HG02973 (cell line): ENCODE results near the gene ANGPTL2.

Experiments
- ATAC-seq: cut with Tn5 transposase; IDR thresholded peaks from one replicate; pipeline ENCODE4 v1.9.1; 2021; ENCODE audit warnings: moderate library complexity; ENCODE audit not compliant: unreplicated experiment

Gene ANGPTL2

GRCh38 chr9:127121628-127122175, 733 bp downstream of the ANGPTL2 start:
- ATAC-seq: no peak

GRCh38 chr9:127119320-127119709, 3.1 kb downstream of the ANGPTL2 start:
- no peak for ATAC-seq

GRCh38 chr9:127118597-127119319, 3.7 kb downstream of the ANGPTL2 start:
- ATAC-seq: no peak

DNA sequence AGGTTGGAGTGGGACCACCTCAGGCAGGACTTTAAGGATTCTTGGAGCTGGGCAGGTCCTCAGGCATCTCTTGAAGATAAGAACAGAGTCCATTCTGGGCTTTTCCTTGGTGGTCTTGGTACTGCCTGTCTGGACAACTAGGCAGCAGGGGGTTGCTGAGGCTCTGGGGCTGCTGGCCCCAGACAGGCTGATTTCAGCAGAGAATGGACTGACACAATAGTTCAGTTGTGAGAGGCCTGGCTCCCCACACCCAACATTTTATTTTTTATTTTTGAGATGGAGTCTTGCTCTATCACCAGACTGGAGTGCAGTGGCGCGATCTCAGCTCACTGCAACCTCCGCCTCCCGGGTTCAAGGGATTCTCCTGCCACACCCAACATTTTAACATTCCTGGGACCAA, 4.6 kb downstream of the ANGPTL2 start:
- no peak for ATAC-seq

- ATAC-seq: no peak
These were observed 5.5 kb downstream of the ANGPTL2 start for GRCh38 chr9:127116957-127117356.

DNA sequence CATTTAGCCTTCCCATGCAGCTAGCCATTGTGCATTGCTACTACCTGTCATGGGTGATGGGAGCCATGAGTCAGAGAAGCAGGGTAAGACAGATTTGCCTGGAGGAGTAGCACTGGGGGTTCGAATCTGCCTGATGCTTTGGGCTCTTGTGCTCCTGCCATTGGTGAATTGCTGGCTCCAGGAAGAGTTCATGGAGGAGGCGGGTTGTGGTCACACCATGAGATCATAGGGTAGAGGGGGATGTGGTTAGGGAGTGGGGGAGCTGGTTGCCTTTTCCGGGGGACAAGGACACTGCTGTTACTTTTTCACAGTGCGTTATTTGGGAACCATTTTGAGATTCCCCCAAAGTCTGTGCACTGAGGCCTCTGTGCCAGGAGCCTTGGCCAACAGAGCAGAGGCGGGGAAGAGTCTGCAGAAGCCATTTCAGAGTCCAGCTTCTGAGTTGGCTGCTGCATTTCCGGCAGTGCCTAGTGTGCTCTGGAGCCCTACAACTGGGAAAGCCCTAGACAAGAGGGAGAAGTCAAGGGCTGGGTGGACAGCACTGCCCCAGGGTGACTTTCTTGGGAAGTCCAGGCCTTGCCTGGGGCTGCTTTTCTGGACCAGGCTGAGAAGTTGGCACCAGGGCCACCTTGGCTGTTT, 6.2 kb downstream of the ANGPTL2 start:
- ATAC-seq: no peak

- ATAC-seq: no peak
These were observed 7.8 kb downstream of the ANGPTL2 start for GRCh38 chr9:127114606-127115005.

DNA sequence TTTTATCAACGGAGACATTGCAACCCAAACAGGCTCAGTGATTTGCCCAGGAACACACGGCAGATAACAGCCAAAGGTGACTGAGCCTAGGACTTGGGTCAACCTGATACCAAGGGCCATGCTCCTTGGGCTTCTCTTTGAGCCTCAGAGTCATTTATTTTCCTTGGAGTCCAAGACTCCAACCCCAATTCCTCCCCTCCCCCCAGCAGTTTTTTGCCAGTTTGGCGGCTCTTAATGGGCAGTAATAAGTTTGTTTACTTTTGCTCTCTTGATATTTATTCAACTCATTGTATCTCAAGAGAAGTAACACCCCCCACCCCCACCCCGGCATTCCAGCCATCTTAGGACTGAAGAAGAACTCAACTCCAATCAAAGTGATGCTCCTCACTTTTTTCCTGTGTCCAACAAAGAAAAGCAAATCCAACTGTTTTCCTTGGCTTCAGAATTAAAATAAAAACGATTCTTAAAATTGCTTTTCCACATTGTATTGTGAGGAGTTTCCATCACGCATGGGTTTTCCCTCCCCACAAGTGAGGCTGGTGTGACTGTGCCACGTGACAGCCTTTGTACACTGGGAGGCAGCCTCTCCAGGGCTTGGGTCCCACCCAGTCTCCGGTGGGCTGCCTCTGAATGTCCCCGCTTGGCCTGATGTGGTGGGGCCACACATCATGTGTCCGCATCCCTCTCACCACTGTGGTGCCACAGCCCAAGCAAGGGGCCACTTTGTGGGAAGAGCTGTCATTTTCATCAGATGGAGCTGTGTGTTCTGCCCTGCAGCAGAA, 9.1 kb downstream of the ANGPTL2 start:
- no peak for ATAC-seq

DNA sequence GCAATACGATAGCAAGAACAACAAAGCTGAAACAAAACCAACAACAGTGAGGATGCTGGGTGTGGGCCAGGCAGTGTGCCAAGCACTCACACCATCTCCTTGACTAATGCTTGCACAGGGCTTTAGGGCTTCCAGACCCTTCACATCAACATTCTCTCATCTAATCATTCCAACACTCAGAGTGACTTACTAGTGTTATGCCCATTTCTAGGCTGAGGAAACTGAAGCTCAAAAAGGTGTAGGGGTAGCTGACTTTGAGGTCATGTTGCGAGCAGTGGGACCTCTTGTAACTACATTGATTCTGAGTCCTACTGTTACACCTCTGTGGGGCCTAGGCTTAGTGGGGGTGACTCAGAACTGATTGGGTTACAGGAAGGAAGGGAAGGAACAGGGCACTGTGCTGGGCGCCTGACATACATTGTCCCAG, 9.7 kb downstream of the ANGPTL2 start:
- no peak for ATAC-seq

GRCh38 chr9:127112056-127112455, 10.4 kb downstream of the ANGPTL2 start:
- ATAC-seq: no peak

- no peak for ATAC-seq
These were observed 13.2 kb downstream of the ANGPTL2 start for GRCh38 chr9:127109212-127109711.

DNA sequence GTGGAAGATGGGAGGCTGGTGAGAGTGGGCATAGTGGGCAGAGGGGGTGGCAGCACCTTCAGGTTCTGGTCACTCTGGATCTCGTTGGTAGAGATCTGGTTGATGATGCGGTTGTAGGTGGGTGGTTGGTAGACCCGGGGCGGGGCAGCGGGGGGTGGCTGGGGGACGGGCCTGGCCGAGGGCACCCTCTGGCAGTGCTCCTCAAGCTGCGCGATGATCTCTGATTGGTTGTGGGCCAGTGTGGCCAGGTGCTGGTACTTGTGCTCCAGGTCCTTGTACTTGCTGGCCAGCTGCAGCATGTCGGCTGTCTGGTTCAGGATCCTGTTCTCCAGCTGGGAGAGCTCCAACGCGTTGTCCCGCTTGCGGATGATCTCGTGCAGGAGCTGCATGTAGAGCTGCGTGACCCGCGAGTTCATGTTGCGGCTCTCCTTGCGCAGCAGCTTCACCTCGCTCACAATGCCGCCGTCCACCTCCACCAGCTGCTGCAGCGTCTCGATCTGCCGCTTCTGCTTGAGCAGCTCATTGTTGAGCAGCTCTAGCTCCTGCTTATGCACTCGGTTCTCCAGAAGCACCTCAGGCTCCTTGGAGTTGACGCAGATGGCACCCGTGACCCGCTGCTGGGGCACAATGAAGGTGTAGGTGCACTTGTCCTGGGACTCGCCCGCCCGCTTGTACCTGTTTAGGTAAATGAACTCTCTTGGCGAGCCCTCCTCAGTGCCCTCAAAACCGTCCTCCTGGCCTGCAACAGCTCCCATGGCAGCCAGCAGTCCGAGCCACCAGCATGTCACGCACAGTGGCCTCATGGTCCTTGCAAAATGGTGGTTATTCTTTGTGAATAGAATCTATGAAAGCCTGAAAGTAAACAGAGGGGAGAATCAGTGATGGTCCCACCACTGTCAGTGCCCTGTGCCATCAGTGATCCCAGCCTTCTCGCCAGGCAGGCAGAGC, 14.2 kb downstream of the ANGPTL2 start:
- ATAC-seq: no peak

DNA sequence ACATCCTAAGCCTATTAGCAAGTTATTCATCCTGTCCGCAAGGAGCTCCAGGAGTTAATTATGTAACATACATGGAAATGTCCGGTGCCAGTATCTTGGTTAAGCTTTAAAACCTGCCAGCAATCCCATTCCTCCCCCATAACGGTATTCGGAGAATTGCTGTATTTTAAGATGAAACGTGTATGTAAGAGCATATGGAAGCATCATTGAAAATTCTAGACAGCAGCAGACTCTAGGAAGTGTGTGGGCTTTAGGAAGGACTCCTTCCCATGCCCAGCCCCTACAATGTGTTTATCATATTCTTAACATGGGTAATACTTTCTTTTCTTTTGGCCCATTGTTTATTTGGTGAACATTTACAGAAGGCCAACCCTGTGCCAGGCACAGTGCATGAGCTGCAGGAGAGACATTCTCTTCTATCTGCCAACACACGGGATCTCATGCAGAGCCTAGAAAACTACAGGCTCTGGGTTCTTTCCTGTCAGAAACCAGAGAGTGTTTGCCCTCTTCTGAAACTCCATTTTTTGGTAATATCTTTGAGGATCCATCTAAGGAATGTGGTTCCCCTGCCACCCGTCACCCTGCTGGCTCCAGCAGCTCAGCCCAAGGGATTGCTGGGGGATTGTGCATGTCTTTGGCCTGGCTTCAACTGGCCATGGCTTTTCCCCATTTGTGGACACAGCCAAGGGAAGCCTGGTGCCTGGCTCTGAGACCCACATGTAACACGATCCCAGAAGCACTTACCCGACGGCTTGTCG, 15.1 kb downstream of the ANGPTL2 start:
- no peak for ATAC-seq

- ATAC-seq: no peak
These were observed 16.0 kb downstream of the ANGPTL2 start for GRCh38 chr9:127106466-127106855.

DNA sequence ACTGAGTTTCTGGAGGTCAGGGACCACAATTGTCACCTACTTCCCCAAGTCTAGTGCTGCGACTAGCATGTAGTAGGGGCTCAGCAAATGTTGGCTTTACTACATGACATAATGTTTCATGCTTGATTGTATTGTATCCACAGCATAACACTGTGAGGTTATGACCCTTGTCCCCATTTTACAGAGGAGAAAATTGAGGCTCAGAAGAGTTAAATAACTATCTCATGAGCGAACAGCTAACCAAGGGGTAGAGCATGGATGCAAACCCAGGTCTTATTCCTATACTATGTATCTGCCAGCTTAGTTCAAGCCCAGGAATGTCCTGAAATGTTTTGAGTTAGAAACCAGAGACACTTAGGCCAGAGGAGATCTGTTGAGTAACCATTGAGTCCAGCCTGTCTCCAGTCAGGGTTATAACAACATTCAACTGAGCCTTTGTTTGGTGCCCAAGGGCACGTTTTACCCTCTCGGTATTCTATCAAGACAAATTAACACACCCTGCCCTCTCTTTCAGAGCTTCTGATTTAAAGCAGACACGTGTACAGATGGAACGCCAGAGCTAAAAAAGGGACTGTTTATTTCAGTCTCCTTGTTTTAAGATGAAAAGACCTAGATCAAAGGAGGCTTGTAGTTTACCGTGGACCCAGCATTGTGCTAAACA, 16.5 kb downstream of the ANGPTL2 start:
- no peak for ATAC-seq

GRCh38 chr9:127104581-127105311, 17.7 kb downstream of the ANGPTL2 start:
- no peak for ATAC-seq

GRCh38 chr9:127102788-127103187, 19.6 kb downstream of the ANGPTL2 start:
- ATAC-seq: no peak

DNA sequence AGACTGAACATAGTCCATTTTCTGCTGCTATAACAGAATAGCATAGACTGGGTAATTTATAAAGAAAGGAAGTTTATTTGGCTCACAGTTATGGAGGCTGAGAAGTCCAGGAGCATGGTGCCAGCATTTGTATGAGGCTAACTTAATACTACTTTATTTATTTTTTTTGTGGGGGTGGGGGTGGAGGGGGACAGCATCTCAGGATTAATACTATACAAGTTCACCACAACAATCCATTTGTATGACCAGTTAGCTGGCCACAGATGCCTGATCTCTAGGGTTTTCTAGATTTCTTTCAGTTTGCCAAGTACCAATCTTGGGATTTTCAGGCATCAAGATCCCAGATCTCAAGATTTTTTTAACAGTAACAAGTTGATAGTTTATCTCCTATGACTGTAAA, 20.3 kb downstream of the ANGPTL2 start:
- ATAC-seq: no peak
